Measurements from ENCODE around the gene TAMALIN. TPM values are rescaled to one million over a fixed set of nuclear protein-coding genes. Genes with fewer than 3 reads are reported as not detected.

TAMALIN gene
- total and polyA plus RNA-seq, 2 of the 4 experiments (the other 2 are of a cell fraction), result 2.7 to 5.3 TPM

DNA sequence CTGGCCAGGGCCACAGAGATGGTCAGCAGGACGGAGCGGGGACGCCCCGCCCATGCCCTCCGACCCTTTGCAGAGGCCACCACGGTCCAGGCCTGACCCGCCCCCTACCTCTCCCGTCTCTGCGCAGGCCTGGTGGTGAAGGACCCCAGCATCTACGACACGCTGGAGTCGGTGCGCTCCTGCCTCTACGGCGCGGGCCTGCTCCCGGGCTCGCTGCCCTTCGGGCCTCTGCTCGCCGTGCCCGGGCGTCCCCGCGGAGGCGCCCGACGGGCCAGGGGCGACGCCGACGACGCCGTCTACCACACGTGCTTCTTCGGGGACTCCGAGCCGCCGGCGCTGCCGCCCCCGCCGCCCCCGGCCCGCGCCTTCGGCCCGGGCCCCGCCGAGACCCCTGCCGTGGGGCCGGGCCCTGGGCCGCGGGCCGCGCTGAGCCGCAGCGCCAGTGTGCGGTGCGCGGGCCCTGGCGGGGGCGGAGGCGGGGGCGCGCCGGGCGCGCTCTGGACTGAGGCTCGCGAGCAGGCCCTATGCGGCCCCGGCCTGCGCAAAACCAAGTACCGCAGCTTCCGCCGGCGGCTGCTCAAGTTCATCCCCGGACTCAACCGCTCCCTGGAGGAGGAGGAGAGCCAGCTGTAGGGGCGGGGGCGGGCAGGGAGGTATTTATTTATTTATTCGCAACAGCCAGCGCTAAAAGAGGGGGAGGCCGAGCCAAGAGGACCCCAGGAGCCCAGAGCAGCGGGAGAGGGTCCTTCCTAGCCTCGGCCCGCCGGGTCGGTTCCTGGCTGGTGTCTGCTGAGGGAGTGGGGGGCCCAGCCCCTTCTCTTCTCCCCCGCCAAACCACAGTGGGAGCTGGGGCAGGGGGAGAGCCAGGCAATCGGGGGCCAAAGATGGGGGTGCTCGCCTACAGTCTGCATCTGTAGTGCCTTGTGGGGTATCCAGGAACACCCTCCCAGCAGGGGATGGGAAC is 8.1 kb downstream of the TAMALIN start (continued):
- TF ChIP-seq ELK1 (IDR thresholded peaks at IDR 0.05; ENCODE audit: borderline replicate concordance, low read depth, low read length) (no peak), CEBPB (IDR thresholded peaks at IDR 0.05; ENCODE audit: low read depth, low read length) (no peak)

DNA sequence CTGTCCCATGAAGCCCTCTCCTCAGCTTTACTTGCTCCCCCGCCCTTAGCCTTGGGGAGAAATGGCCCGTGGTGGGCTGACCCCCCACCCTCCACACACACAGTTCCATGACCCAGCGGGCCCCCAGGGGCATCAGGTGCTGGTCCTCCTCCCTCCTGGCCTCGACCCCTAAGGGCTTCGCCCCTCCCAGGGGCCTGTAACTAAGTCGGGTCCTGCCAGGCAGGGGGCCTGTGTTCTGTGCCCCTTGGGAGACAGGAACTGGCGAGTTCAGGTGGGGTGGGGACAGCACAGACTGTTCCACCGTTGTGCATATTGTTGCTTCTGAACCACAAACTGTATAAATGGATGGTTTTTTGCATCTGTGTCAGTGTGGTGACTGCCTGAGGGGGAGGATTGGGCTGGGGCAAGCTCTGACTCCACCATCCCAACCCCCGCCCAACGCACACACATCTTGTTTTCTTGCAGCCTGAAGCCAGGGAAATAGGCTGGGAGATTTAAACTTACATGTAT is 8.8 kb downstream of the TAMALIN start:
- Histone ChIP-seq H3K79me1 (ENCODE audit: low read depth in 1 of 2, low read length in 2 of 2) (peaks cover 0 to 8% of the 10 kb centered on the region in 2 experiments; a peak in 2 of 4 replicates), H2BK5ac (ENCODE audit: low read depth, low read length, poor library complexity, severe bottlenecking) (no peak overlapping the region), H2AFZ (replicated peaks; ENCODE audit: low read length, poor library complexity) (no peak overlapping the region), H4K8ac (ENCODE audit: low read depth in 2 of 2, low read length in 2 of 2) (no peak overlapping the region), H2BK15ac (ENCODE audit: low read depth, low read length) (no peak overlapping the region), H2AK9ac (replicated peaks; ENCODE audit: low read depth, low read length, poor library complexity) (no peak overlapping the region), H3K36me3 (ENCODE audit: control insufficient read depth, insufficient read depth, low read length) (peaks cover 37% of the 10 kb centered on the region; the same call in 1 of the 2 replicates), H3K9me1 (ENCODE audit: insufficient read depth, low read length) (peaks cover 7% of the 10 kb centered on the region), H3K9me3 (ENCODE audit: control insufficient read depth, insufficient read depth, low read length) (no peaks in the 10 kb centered on the region), H3K9ac (ENCODE audit: low read depth, low read length) (no peak overlapping the region), H2BK20ac (ENCODE audit: low read depth, low read length) (no peak overlapping the region), H4K91ac (ENCODE audit: insufficient read depth, low read depth, low read length) (no peak overlapping the region), H4K20me1 (ENCODE audit: insufficient read depth, low read length) (no peaks in the 10 kb centered on the region; the same call in 1 of the 2 replicates), H3K23ac (ENCODE audit: low read depth, low read length) (no peak overlapping the region), H3K27ac (ENCODE audit: insufficient read depth, low read length) (no peak overlapping the region), H3K4me3 (ENCODE audit: insufficient read depth, low read depth, low read length) (no peak overlapping the region), H3K14ac (replicated peaks; ENCODE audit: low read depth, low read length) (no peak overlapping the region), H3K18ac (ENCODE audit: low read depth, low read length) (no peak overlapping the region), H4K5ac (ENCODE audit: low read depth, low read length) (no peak overlapping the region), H3K4me1 (ENCODE audit: control insufficient read depth, insufficient read depth, low read length) (peaks cover 4% of the 10 kb centered on the region), H2AK5ac (ENCODE audit: low read depth, low read length) (no peak overlapping the region), H3K27me3 (ENCODE audit: control insufficient read depth, insufficient read depth, low read length) (no peaks in the 10 kb centered on the region), H3K4me2 (ENCODE audit: low read depth, low read length) (no peak overlapping the region), H3K4ac (ENCODE audit: low read depth, low read length) (no peak overlapping the region), H3K56ac (ENCODE audit: extremely low read depth, insufficient read depth, low read length) (no peak overlapping the region), H2BK120ac (ENCODE audit: low read depth, low read length) (no peak overlapping the region)
- DNase-seq (no peak), ATAC-seq (ENCODE audit: low read depth) (no peak)
- in situ Hi-C loops (cut with MboI; ENCODE audit: low sequenced_read_pairs) (no loop called here), intact Hi-C loops (cut with micrococcal nuclease) (no loop called here), dilution Hi-C loops (cut with HindIII; ENCODE audit: low sequenced_read_pairs, unreplicated experiment) (no loop called here)
- ChIA-PET CTCF (no interaction called here), POLR2A (ENCODE audit: unreplicated experiment) (no interaction called here)
- no peak for TF ChIP-seq FOS (IDR thresholded peaks at IDR 0.05; ENCODE audit: low read depth, low read length)
- WGBS, 2 experiments (ENCODE audit: extremely low coverage in 2 of 2, insufficient read length in 1 of 2), result 60% methylated on average over 1 of the region's 10 CpGs; no CpG with 5 or more reads in 1 of the 2 experiments
- no TSS peak for BruUV-seq (replicated peaks)
